ENCODE data around the gene CDC14B.

CDC14B gene

GRCh38 chr9:96523374-96523773 is 96.3 kb downstream of the CDC14B start:
- POLR2A ChIA-PET: no interaction called here
- DNase-seq (ENCODE audit: extremely low spot score): no peak
- TF ChIP-seq CTCF (IDR thresholded peaks at IDR 0.05; ENCODE audit: control extremely low read depth, extremely low read depth, low read depth, missing control alignments): no peak
- CTCF ChIA-PET: interaction anchor here (1.1 to 1.4 kb wide), 3 partner anchors 10 to 44 kb away, joined by 3 to 5 read pairs (median 3); no protein-coding TSS in a partner anchor

GRCh38 chr9:96522366-96522765 is 97.3 kb downstream of the CDC14B start:
- CTCF ChIA-PET: interaction anchor here (0.9 to 1.4 kb wide), 5 partner anchors 9 to 80 kb away, joined by 3 to 5 read pairs (median 3); no protein-coding TSS in a partner anchor
- DNase-seq (ENCODE audit: extremely low spot score): no peak
- no peak for TF ChIP-seq CTCF (IDR thresholded peaks at IDR 0.05; ENCODE audit: control extremely low read depth, extremely low read depth, low read depth, missing control alignments)
- POLR2A ChIA-PET: no interaction called here

- DNase-seq (ENCODE audit: extremely low spot score): no peak
- CTCF ChIA-PET: no interaction called here
- POLR2A ChIA-PET: no interaction called here
- no peak for TF ChIP-seq CTCF (IDR thresholded peaks at IDR 0.05; ENCODE audit: control extremely low read depth, extremely low read depth, low read depth, missing control alignments)
These were observed 99.9 kb downstream of the CDC14B start for GRCh38 chr9:96519787-96520186.

- no peak for TF ChIP-seq CTCF (IDR thresholded peaks at IDR 0.05; ENCODE audit: control extremely low read depth, extremely low read depth, low read depth, missing control alignments)
- no peak for DNase-seq (ENCODE audit: extremely low spot score)
- ChIA-PET POLR2A (no interaction called here), CTCF (interaction anchor here (1.2 kb wide), 1 partner anchor 10 kb away, joined by 6 read pairs; no protein-coding TSS in a partner anchor)
These were observed 100.5 kb downstream of the CDC14B start for GRCh38 chr9:96519095-96519494.

GRCh38 chr9:96515621-96516470 is 103.8 kb downstream of the CDC14B start:
- CTCF ChIA-PET: interaction anchor here (1.2 kb wide), 1 partner anchor 74 kb away, joined by 3 read pairs; no protein-coding TSS in a partner anchor
- TF ChIP-seq CTCF (IDR thresholded peaks at IDR 0.05; ENCODE audit: control extremely low read depth, extremely low read depth, low read depth, missing control alignments): no peak
- no peak for DNase-seq (ENCODE audit: extremely low spot score)
- POLR2A ChIA-PET: no interaction called here

GRCh38 chr9:96514800-96515158 is 104.9 kb downstream of the CDC14B start:
- POLR2A ChIA-PET: no interaction called here
- CTCF ChIA-PET: interaction anchor here (1.2 to 2.0 kb wide), 2 partner anchors 8 to 73 kb away, joined by 3 to 5 read pairs; no protein-coding TSS in a partner anchor

More at GRCh38 chr9:96514800-96515158, 104.9 kb downstream of the CDC14B start:
- no peak for TF ChIP-seq CTCF (IDR thresholded peaks at IDR 0.05; ENCODE audit: control extremely low read depth, extremely low read depth, low read depth, missing control alignments)
- no peak for DNase-seq (ENCODE audit: extremely low spot score)
